Measurements from ENCODE around the gene ELMO1. TPM values are rescaled to one million over a fixed set of nuclear protein-coding genes. Genes with fewer than 3 reads are reported as not detected.

ELMO1 gene
- total and polyA plus RNA-seq, 10 donors = 26.0 to 494 (median 201) TPM

GRCh38 chr7:37193775-37194135, 254.9 kb downstream of the ELMO1 start:
- intact Hi-C loops (cut with DNase I; ENCODE audit: low total_unique reads) = no loop called here
- Histone ChIP-seq H3K27me3 (replicated peaks in 1 of 7) (no peaks in the 10 kb centered on the region), H3K4me1 (peaks cover 0 to 35% (median 15%) of the 10 kb centered on the region in 6 donors), H3K27ac (peak overlapping the region in 1 of 8 donors; percentile 2), H3K4me3 (no peak overlapping the region), H3K36me3 (peaks cover 0 to 85% (median 21%) of the 10 kb centered on the region in 6 donors), H3K9me3 (no peaks in the 10 kb centered on the region)
- DNase-seq = no peak
- no peak for TF ChIP-seq CTCF (IDR thresholded peaks at IDR 0.05 in 8 of 11, conservative IDR thresholded peaks at IDR 0.05 in 3 of 11)
- no peak for TF ChIP-seq POLR2A (IDR thresholded peaks at IDR 0.05)
- TF ChIP-seq POLR2AphosphoS5 (IDR thresholded peaks at IDR 0.05) = no peak
- 84 to 94% (median 91%) methylated on average over 2 of the region's 2 CpGs for WGBS, 5 donors

- 83 to 87% (median 86%) methylated on average over 16 of the region's 16 CpGs for WGBS, 5 donors
- H3K36me3 ChIP-seq = peaks cover 0 to 83% (median 21%) of the 10 kb centered on the region in 6 donors
- H3K27ac ChIP-seq = peak overlapping the region in 1 of 8 donors; percentile 2
- peaks cover 0 to 29% (median 12%) of the 10 kb centered on the region in 6 donors for H3K4me1 ChIP-seq
- DNase-seq = no peak
- H3K27me3 ChIP-seq (replicated peaks in 1 of 7) = no peaks in the 10 kb centered on the region
- no peaks in the 10 kb centered on the region for H3K9me3 ChIP-seq
- TF ChIP-seq CTCF (IDR thresholded peaks at IDR 0.05 in 8 of 11, conservative IDR thresholded peaks at IDR 0.05 in 3 of 11) = no peak
- no peak for TF ChIP-seq POLR2A (IDR thresholded peaks at IDR 0.05)
- TF ChIP-seq POLR2AphosphoS5 (IDR thresholded peaks at IDR 0.05) = no peak
- H3K4me3 ChIP-seq = no peak overlapping the region
- intact Hi-C loops (cut with DNase I; ENCODE audit: low total_unique reads) = no loop called here
Observed at GRCh38 chr7:37193087-37193774, 255.4 kb downstream of the ELMO1 start.

- intact Hi-C loops (cut with DNase I; ENCODE audit: low total_unique reads) = no loop called here
Observed at GRCh38 chr7:37191797-37192196, 256.9 kb downstream of the ELMO1 start.

More at GRCh38 chr7:37191797-37192196, 256.9 kb downstream of the ELMO1 start:
- no peaks in the 10 kb centered on the region for H3K9me3 ChIP-seq
- 91 to 96% (median 92%) methylated on average over 6 of the region's 6 CpGs for WGBS, 5 donors
- no peak for DNase-seq
- peaks cover 0 to 76% (median 15%) of the 10 kb centered on the region in 6 donors for H3K36me3 ChIP-seq
- no peaks in the 10 kb centered on the region for H3K27me3 ChIP-seq (replicated peaks in 1 of 7)
- peaks cover 0 to 20% (median 6%) of the 10 kb centered on the region in 6 donors for H3K4me1 ChIP-seq
- no peak overlapping the region for H3K4me3 ChIP-seq
- no peak overlapping the region for H3K27ac ChIP-seq
- no peak for TF ChIP-seq POLR2A (IDR thresholded peaks at IDR 0.05)
- no peak for TF ChIP-seq POLR2AphosphoS5 (IDR thresholded peaks at IDR 0.05)
- TF ChIP-seq CTCF (IDR thresholded peaks at IDR 0.05 in 8 of 11, conservative IDR thresholded peaks at IDR 0.05 in 3 of 11) = no peak

Data from spleen (tissue), 11 donors.